HEK293T (cell line): Measurements from ENCODE around the gene GNA15.
"Not testable (repeated sequence)": the region's sequence is repeated elsewhere in the genome, so short reads cannot be mapped to it uniquely, and the experiment has no call there.

ENCODE experiments used
- CTCF ChIA-PET: fragments of 350-600 bp; formaldehyde crosslinking; extraction: SDS; loops from one replicate; lab custom pipeline; 2021; ENCODE audit warnings: antibody characterized with exemption, inconsistent platforms; lab: Yijun Ruan, JAX
- POLR2A ChIA-PET: fragments of 350-600 bp; formaldehyde crosslinking; extraction: SDS; loops from one replicate; lab custom pipeline; 2020; ENCODE audit warnings: antibody characterized with exemption, inconsistent platforms; lab: Yijun Ruan, JAX
- DNase-seq: peaks from one replicate; pipeline ENCODE4 v3.0.0; 2012; ENCODE audit warnings: mixed read lengths; ENCODE audit errors: extremely low spot score
- ARNT ChIP-seq: fragments of 450-650 bp; IDR thresholded peaks from 2 replicates; pipeline ENCODE4 v1.6.1; 2017; ENCODE audit warnings: mild to moderate bottlenecking
- BHLHE40 ChIP-seq: fragments of 450-650 bp; IDR thresholded peaks from 2 replicates; pipeline ENCODE4 v1.6.1; 2016; ENCODE audit warnings: mild to moderate bottlenecking, moderate library complexity, borderline replicate concordance
- CTBP1 ChIP-seq: fragments of 450-650 bp; IDR thresholded peaks from 2 replicates; pipeline ENCODE4 v1.6.1; 2016; ENCODE audit warnings: borderline replicate concordance
- ELF4 ChIP-seq: fragments of 450-650 bp; IDR thresholded peaks from 2 replicates; pipeline ENCODE4 v1.6.1; 2017; ENCODE audit warnings: antibody characterized with exemption
- FOXA1 ChIP-seq: fragments of 450-650 bp; IDR thresholded peaks from 2 replicates; pipeline ENCODE4 v1.6.1; 2016; ENCODE audit warnings: mild to moderate bottlenecking
- FOXK2 ChIP-seq: fragments of 450-650 bp; IDR thresholded peaks from 2 replicates; pipeline ENCODE4 v1.6.1; 2016; ENCODE audit warnings: mild to moderate bottlenecking
- FOXM1 ChIP-seq: fragments of 450-650 bp; IDR thresholded peaks from 2 replicates; pipeline ENCODE4 v1.6.1; 2017; ENCODE audit warnings: mild to moderate bottlenecking, borderline replicate concordance
- HDGF ChIP-seq: fragments of 450-650 bp; IDR thresholded peaks from 2 replicates; pipeline ENCODE4 v1.6.1; 2017; ENCODE audit warnings: antibody characterized with exemption, borderline replicate concordance
- LEF1 ChIP-seq: fragments of 450-650 bp; IDR thresholded peaks from 2 replicates; pipeline ENCODE4 v1.6.1; 2017; ENCODE audit warnings: mild to moderate bottlenecking, borderline replicate concordance
- NFRKB ChIP-seq: fragments of 450-650 bp; IDR thresholded peaks from 2 replicates; pipeline ENCODE4 v1.6.1; 2016; ENCODE audit warnings: mild to moderate bottlenecking, moderate library complexity
- PKNOX1 ChIP-seq: fragments of 450-650 bp; IDR thresholded peaks from 2 replicates; pipeline ENCODE4 v1.6.1; 2016
- SP1 ChIP-seq: fragments of 450-650 bp; IDR thresholded peaks from 2 replicates; pipeline ENCODE4 v1.6.1; 2017
- SUZ12 ChIP-seq: fragments of 450-650 bp; IDR thresholded peaks from 2 replicates; pipeline ENCODE4 v1.6.1; 2016; ENCODE audit warnings: mild to moderate bottlenecking
- TARDBP ChIP-seq: fragments of 450-650 bp; IDR thresholded peaks from 2 replicates; pipeline ENCODE4 v1.6.1; 2016
- ZNF384 ChIP-seq: fragments of 450-650 bp; IDR thresholded peaks from 2 replicates; pipeline ENCODE4 v1.6.1; 2016

GNA15 gene

GRCh38 chr19:3188627-3189596 is 53.1 kb downstream of the GNA15 start:
- POLR2A ChIA-PET = no interaction called here
- CTCF ChIA-PET = no interaction called here
- no peak for DNase-seq
- TF ChIP-seq FOXA1 (no peak), PKNOX1 (no peak), SP1 (no peak), LEF1 (no peak), FOXK2 (no peak)

GRCh38 chr19:3189702-3190469 is 54.1 kb downstream of the GNA15 start:
- CTCF ChIA-PET = no interaction called here
- POLR2A ChIA-PET = no interaction called here
- TF ChIP-seq FOXM1 (no peak), CTBP1 (no peak), HDGF (no peak), FOXA1 (no peak), ELF4 (no peak), PKNOX1 (no peak), SP1 (no peak)
- DNase-seq = no peak

- DNase-seq = no peak
- ChIA-PET POLR2A (no interaction called here), CTCF (no interaction called here)
- TF ChIP-seq HDGF (no peak), CTBP1 (no peak), SP1 (no peak), ARNT (no peak), BHLHE40 (no peak), SUZ12 (no peak)
These were observed 54.6 kb downstream of the GNA15 start for GRCh38 chr19:3190470-3190770.

- TF ChIP-seq PKNOX1 (no peak), ZNF384 (no peak), HDGF (no peak), BHLHE40 (no peak), ELF4 (no peak), FOXM1 (no peak), FOXK2 (no peak), SP1 (no peak), ARNT (no peak)
- ChIA-PET CTCF (no interaction called here), POLR2A (no interaction called here)
- no peak for DNase-seq
These were observed 55.3 kb downstream of the GNA15 start for GRCh38 chr19:3190921-3191805.

GRCh38 chr19:3191806-3192104 is 55.9 kb downstream of the GNA15 start:
- DNase-seq, POLR2A ChIA-PET, CTCF ChIA-PET: not testable (repeated sequence)

- TF ChIP-seq NFRKB (no peak), ARNT (no peak)
- POLR2A ChIA-PET = no interaction called here
- CTCF ChIA-PET = no interaction called here
- DNase-seq = no peak
These were observed 56.4 kb downstream of the GNA15 start for GRCh38 chr19:3192228-3192635.

GRCh38 chr19:3192684-3193083 is 56.9 kb downstream of the GNA15 start:
- ChIA-PET CTCF (no interaction called here), POLR2A (no interaction called here)
- DNase-seq = no peak
- no peak for TF ChIP-seq FOXA1
- no peak for TF ChIP-seq SUZ12
- TF ChIP-seq ARNT = no peak
- no peak for TF ChIP-seq TARDBP
- no peak for TF ChIP-seq NFRKB
- no peak for TF ChIP-seq FOXK2
- TF ChIP-seq BHLHE40 = no peak
- TF ChIP-seq LEF1 = no peak
- TF ChIP-seq FOXM1 = no peak
- TF ChIP-seq ZNF384 = no peak
- TF ChIP-seq PKNOX1 = no peak
- no peak for TF ChIP-seq ELF4
- no peak for TF ChIP-seq HDGF
- TF ChIP-seq CTBP1 = no peak
